Vagina (tissue), 2 donors: ENCODE data around the gene LRRC10.

ENCODE experiments used
- POLR2A ChIP-seq, 2 donors: fragments of 450-650 bp; IDR thresholded peaks; one replicate each; pipeline ENCODE4 v1.6.1; 2017; ENCODE audit warnings: antibody characterized with exemption in 2 of 2, mild to moderate bottlenecking in 2 of 2, moderate library complexity in 2 of 2
- POLR2AphosphoS5 ChIP-seq, 2 donors: sonication (generic); formaldehyde crosslinking; IDR thresholded peaks; one replicate each; pipeline ENCODE4 v1.9.0; 2017; ENCODE audit warnings: antibody characterized with exemption in 2 of 2, mild to moderate bottlenecking in 2 of 2, low read depth in 1 of 2; ENCODE audit not compliant: insufficient read depth in 1 of 2
- TF ChIP-seq, protein P1 (sequence below), 3 experiments: fragments of 450-650 bp in 2 of 3; fragments of 200-600 bp in 1 of 3; sonication (generic) in 1 of 3; IDR thresholded peaks; one replicate each; pipeline ENCODE4 v1.5.1; 2017 to 2019; ENCODE audit warnings: antibody characterized with exemption in 3 of 3, mild to moderate bottlenecking in 2 of 3, moderate library complexity in 2 of 3

DNA sequence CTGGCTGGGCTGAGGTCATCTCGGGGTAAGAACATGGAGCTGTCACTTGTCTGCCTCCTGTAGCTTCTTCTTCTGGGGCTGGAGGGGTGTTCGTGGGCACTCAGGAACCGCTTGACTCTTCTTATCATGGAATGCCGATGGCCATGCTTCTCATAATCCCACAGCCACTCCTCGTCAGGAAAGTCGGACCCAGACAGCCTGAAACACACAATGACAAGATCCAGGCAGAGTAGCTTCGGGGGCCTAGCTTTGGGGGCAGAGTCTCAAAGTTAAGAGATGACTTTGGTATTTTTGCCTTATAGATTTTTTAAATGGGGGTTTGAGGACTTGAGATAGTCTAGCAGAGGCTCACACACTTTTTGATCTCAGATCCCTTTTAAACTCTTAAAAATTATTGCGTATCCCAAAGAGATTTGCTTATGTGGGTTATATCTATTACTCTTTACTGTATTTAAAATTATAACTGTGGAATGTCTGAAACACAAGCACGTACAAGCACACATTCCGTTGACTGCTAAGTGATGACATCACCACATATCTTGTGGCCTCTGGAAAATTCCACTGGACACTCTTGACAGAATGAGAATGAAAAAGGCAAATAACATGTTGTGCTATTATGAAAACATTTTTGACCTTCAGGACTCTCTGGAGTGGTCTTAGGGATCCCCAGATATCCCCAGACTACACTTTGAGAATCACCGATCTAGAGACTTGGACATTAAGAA lies 45.1 kb upstream of the LRRC10 start:
- TF ChIP-seq POLR2A (IDR thresholded peaks at IDR 0.05) = no peak
- TF ChIP-seq, protein P1, sequence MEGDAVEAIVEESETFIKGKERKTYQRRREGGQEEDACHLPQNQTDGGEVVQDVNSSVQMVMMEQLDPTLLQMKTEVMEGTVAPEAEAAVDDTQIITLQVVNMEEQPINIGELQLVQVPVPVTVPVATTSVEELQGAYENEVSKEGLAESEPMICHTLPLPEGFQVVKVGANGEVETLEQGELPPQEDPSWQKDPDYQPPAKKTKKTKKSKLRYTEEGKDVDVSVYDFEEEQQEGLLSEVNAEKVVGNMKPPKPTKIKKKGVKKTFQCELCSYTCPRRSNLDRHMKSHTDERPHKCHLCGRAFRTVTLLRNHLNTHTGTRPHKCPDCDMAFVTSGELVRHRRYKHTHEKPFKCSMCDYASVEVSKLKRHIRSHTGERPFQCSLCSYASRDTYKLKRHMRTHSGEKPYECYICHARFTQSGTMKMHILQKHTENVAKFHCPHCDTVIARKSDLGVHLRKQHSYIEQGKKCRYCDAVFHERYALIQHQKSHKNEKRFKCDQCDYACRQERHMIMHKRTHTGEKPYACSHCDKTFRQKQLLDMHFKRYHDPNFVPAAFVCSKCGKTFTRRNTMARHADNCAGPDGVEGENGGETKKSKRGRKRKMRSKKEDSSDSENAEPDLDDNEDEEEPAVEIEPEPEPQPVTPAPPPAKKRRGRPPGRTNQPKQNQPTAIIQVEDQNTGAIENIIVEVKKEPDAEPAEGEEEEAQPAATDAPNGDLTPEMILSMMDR (IDR thresholded peaks at IDR 0.05) = no peak
- TF ChIP-seq POLR2AphosphoS5 (IDR thresholded peaks at IDR 0.05; ENCODE audit: insufficient read depth in 1 of 2, low read depth in 1 of 2) = no peak
